Inflammatory macrophage treated with lipopolysaccharide for 1 hour (primary cell): ENCODE measurements around the gene TAF11L7.
"Not testable (repeated sequence)": the region's sequence is repeated elsewhere in the genome, so short reads cannot be mapped to it uniquely, and the experiment has no call there.

ENCODE experiments used
- DNase-seq, 2 donors: peaks; one replicate each; pipeline ENCODE4 v3.0.0-alpha.2; 2020 to 2022

TAF11L7 gene

GRCh38 chr5:17585658-17586057 lies at the start of gene TAF11L7:
Gene TAF11L7 (minus strand): TSS chr5:17585758.
- DNase-seq = not testable (repeated sequence)

- DNase-seq = no peak
Measured at GRCh38 chr5:17634160-17634559, 48.6 kb upstream of the TAF11L7 start, which contains the start of gene TAF11L14. Gene TAF11L14 (plus strand): TSS chr5:17634460.

- DNase-seq = not testable (repeated sequence)
Measured at GRCh38 chr5:17631788-17632187, 46.2 kb upstream of the TAF11L7 start, which contains the start of gene TAF11L13. Gene TAF11L13 (plus strand): TSS chr5:17632088.

GRCh38 chr5:17625686-17626085 lies 40.1 kb upstream of the TAF11L7 start:
- no peak for DNase-seq

GRCh38 chr5:17620627-17621026 lies 35.1 kb upstream of the TAF11L7 start:
- no peak for DNase-seq

GRCh38 chr5:17619354-17619753 lies 33.8 kb upstream of the TAF11L7 start:
- no peak for DNase-seq

- no peak for DNase-seq
Measured at GRCh38 chr5:17614872-17615605, 29.5 kb upstream of the TAF11L7 start.

GRCh38 chr5:17610092-17610491 lies 24.5 kb upstream of the TAF11L7 start, which contains the start of gene TAF11L12:
Gene TAF11L12 (plus strand): TSS chr5:17610392.
- not testable (repeated sequence) for DNase-seq

GRCh38 chr5:17607461-17607860 lies 21.9 kb upstream of the TAF11L7 start:
- not testable (repeated sequence) for DNase-seq

- no peak for DNase-seq
Measured at GRCh38 chr5:17604951-17605350, 19.4 kb upstream of the TAF11L7 start.

- not testable (repeated sequence) for DNase-seq
Measured at GRCh38 chr5:17603880-17604279, 18.3 kb upstream of the TAF11L7 start, which contains the start of gene TAF11L11. Gene TAF11L11 (plus strand): TSS chr5:17604183.

GRCh38 chr5:17597728-17598127 lies 12.2 kb upstream of the TAF11L7 start, which contains the start of gene TAF11L10:
Gene TAF11L10 (minus strand): TSS chr5:17597828.
- DNase-seq = not testable (repeated sequence)

GRCh38 chr5:17594255-17594654 lies 8.7 kb upstream of the TAF11L7 start, which contains the start of gene TAF11L9:
Gene TAF11L9 (minus strand): TSS chr5:17594394.
- DNase-seq = not testable (repeated sequence)

GRCh38 chr5:17590860-17591259 lies 5.3 kb upstream of the TAF11L7 start, which contains the start of gene TAF11L8:
Gene TAF11L8 (minus strand): TSS chr5:17590960.
- DNase-seq = not testable (repeated sequence)
